ENCODE data around the gene EGFR.

The EGFR gene

GRCh38 chr7:55172881-55173609, 154.2 kb downstream of the EGFR start:
- DNase-seq (ENCODE audit: low spot score), result no peak

DNA sequence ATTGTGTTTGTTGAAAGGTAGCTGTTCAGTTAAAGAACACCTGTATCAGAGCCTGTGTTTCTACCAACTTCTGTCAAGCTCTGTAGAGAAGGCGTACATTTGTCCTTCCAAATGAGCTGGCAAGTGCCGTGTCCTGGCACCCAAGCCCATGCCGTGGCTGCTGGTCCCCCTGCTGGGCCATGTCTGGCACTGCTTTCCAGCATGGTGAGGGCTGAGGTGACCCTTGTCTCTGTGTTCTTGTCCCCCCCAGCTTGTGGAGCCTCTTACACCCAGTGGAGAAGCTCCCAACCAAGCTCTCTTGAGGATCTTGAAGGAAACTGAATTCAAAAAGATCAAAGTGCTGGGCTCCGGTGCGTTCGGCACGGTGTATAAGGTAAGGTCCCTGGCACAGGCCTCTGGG, 154.9 kb downstream of the EGFR start:
- no peak for DNase-seq (ENCODE audit: low spot score)

- no peak for DNase-seq (ENCODE audit: low spot score)
Observed at GRCh38 chr7:55174456-55174855, 155.6 kb downstream of the EGFR start.

DNA sequence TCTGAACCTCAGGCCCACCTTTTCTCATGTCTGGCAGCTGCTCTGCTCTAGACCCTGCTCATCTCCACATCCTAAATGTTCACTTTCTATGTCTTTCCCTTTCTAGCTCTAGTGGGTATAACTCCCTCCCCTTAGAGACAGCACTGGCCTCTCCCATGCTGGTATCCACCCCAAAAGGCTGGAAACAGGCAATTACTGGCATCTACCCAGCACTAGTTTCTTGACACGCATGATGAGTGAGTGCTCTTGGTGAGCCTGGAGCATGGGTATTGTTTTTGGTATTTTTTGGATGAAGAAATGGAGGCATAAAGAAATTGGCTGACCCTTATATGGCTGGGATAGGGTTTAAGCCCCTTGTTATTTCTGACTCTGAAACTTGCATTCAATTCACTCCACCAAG, 156.0 kb downstream of the EGFR start:
- DNase-seq (ENCODE audit: low spot score), result no peak

- no peak for DNase-seq (ENCODE audit: low spot score)
Observed at GRCh38 chr7:55177068-55177530, 158.3 kb downstream of the EGFR start.

DNA sequence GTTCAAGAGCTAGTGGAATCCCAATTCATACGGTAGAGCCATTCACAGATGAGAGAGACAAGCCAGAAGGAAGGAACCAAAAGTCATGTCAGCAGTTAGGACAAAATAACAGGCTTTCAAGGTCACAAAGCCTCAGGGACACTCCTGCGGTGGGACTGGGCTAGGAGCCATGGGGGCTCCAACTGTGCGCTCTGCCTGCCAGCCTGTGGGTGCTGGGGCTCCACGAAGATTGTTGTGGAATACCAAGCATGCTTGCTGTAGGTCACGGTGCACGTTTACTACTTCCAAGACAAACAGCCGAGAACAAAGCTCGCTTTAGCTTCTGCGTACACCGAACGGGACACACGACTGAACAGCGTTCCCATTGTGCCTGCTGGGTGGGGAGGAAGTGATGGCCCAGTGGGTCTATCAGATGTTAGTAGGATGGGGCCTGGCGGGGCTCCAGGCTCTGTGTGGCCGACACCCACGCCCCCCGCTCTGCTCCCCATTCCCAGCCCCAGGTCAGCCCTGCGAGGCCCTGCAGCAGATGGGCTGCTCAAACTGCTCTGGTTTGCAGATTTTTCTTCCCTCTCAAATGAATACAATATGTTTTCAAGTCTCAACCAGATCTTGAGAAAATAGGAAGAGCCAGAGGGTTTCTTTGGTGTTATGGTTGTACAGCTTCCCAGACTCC, 158.9 kb downstream of the EGFR start:
- DNase-seq (ENCODE audit: low spot score), result no peak

- no peak for DNase-seq (ENCODE audit: low spot score)
Observed at GRCh38 chr7:55178292-55178862, 159.6 kb downstream of the EGFR start.

DNA sequence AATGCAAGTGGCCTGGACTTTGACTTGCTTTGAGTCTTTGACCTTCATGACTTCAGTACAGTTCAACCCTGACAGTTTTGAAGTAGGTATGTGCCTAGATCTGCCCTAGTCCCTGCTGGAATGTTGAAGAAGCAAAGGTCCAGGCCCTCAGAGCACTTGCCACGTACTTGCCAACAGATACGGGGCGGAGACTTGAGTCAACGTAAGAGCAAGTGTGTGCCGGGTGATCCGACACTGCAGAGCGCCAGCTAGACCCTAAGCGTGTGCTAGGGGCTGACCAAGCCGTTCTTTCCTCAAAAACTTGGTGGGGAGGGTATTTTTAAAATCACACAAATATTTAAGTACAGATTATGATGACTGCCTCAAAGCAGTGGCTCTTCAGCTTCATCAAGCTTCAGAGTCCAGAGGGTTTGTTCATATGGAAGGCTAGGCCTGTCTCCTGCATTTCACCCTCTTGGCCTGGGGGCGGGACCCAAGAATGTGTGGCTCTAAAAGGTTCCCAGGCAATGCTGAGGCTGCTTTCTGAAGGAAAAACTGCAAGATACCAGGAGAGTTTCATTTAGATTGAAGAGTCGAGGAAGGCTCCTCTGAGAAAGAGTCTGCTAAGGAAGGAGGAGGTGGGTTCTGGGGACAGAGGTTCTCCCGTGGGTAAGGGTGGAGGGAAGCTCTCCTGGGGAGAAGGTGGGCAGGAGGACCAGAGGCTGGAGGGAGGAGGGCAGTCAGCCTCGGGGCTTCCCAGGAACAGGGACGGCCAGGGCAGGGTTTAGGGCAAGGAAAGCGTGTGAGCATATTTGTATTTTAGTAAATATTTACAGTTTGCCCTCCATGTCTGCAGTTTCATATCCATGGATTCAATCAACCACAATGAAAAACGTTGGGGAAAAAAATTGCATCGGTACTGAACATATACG, 160.3 kb downstream of the EGFR start:
- DNase-seq (ENCODE audit: low spot score), result no peak

GRCh38 chr7:55179931-55180682, 161.3 kb downstream of the EGFR start:
- no peak for DNase-seq (ENCODE audit: low spot score)

GRCh38 chr7:55180963-55181542, 162.2 kb downstream of the EGFR start:
- no peak for DNase-seq (ENCODE audit: low spot score)

DNA sequence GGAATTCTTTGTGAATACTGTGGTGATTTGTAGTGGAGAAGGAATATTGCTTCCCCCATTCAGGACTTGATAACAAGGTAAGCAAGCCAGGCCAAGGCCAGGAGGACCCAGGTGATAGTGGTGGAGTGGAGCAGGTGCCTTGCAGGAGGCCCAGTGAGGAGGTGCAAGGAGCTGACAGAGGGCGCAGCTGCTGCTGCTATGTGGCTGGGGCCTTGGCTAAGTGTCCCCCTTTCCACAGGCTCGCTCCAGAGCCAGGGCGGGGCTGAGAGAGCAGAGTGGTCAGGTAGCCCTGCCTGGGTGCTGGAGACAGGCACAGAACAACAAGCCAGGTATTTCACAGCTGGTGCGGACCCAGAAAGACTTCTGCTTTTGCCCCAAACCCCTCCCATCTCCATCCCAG, 162.9 kb downstream of the EGFR start:
- DNase-seq (ENCODE audit: low spot score), result no peak

- DNase-seq (ENCODE audit: low spot score), result no peak
Observed at GRCh38 chr7:55183897-55184296, 165.1 kb downstream of the EGFR start.

- DNase-seq (ENCODE audit: low spot score), result no peak
Observed at GRCh38 chr7:55185321-55185802, 166.5 kb downstream of the EGFR start.

- no peak for DNase-seq (ENCODE audit: low spot score)
Observed at GRCh38 chr7:55185941-55186609, 167.3 kb downstream of the EGFR start.

DNA sequence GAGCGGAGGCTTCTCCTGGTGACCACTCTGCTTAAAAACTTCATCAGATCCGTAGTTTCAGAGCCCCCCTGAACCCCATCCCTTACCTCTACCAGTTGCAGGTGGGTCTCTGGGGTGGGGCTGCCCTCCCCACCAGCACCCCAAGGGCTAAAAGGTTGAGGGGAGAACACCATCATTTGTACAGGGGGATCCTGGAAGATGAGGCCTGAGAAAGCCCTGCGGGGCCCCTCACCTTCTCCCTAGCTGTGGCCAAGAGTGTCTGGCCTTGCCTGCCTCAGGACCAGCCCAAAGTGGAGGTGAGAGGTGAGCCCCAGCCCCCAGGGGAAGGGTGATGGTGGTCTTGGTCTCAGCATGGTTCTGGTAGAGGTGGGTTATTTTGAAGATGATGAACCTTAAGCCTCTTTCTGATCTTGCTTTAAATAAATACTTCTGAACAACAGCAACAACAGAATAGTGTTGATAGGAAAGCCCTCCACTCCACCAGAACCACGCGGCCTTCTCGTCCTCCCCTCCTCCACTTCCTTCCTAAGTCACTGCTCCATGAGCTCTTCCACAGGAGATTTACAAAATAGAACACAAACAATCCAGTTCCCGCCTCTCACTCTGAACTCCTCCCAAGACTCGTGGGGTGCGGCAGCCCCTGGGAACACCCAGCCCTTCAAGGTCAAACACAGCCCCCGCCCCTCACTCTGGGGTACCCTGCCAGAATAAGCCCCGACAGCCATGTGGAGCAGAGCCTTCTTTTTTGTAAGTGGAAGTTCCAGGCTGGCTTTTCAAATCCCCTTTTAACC, 169.1 kb downstream of the EGFR start:
- no peak for DNase-seq (ENCODE audit: low spot score)

GRCh38 chr7:55188590-55189138, 169.8 kb downstream of the EGFR start:
- no peak for DNase-seq (ENCODE audit: low spot score)

DNA sequence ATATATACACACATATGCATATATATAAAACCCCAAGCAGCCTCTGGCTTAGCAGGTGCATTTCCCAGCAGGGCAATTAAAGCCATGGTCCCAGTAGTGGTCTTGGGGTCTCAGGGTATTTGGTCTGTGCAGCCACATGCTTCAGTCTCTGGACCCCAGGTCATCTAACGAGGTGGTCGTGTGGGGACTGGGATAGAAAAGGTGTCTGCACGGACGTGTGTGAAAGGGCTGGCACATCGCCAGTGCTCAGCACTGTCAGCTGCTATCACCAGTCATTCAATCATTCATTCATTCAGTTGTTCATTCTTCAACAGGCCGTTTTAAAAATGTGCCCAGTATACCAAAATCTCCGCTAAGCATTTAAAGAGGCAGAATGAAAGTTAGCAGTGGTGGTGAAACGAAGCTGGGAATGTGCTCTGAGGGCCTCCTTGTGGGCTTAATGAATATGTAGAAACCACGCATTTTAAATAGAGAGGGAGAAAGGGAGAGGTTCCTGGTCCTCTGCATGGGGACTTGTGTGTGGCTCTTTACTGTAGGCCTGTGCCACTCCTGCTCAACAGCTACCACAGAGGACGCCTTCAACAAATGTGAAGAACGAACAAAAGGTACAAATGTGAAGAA, 170.4 kb downstream of the EGFR start:
- DNase-seq (ENCODE audit: low spot score), result no peak

DNA sequence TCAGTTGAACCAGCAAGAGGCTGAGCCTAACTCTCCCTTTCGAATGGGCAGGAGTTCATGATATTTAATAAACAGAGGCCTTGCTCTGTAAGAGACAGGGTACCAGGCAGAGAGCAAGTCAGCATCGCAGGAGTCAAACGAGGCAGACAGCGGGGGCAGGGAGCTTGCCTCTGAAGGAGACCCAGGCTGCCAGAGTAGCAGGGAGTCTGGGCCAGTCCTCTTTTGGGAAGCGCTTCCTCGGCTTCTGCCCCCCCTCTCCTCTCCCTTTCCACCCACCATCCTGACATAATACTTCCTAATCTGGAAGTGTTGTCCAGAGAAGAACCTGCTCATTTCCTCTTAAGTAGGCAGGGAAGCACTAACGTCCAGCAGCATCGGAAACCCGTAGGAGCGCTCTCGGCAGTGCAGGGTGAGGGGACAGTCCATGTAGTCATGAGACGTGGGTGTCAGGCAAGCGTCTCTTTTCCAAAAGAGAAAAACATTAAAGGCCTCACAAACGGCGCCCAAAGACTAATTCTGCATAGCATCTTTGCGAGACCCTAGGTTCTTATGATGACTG, 171.1 kb downstream of the EGFR start:
- no peak for DNase-seq (ENCODE audit: low spot score)
